Measurements from ENCODE around the gene NAV2.

NAV2 gene

GRCh38 chr11:19812096-19812495 lies 99.5 kb downstream of the NAV2 start:
- DNase-seq (ENCODE audit: low read depth), result no peak

GRCh38 chr11:19812710-19813109 lies 100.1 kb downstream of the NAV2 start:
- DNase-seq (ENCODE audit: low read depth), result no peak

GRCh38 chr11:19813158-19813879 lies 100.7 kb downstream of the NAV2 start:
- no peak for DNase-seq (ENCODE audit: low read depth)

GRCh38 chr11:19814421-19814820 lies 101.8 kb downstream of the NAV2 start:
- DNase-seq (ENCODE audit: low read depth), result no peak

DNA sequence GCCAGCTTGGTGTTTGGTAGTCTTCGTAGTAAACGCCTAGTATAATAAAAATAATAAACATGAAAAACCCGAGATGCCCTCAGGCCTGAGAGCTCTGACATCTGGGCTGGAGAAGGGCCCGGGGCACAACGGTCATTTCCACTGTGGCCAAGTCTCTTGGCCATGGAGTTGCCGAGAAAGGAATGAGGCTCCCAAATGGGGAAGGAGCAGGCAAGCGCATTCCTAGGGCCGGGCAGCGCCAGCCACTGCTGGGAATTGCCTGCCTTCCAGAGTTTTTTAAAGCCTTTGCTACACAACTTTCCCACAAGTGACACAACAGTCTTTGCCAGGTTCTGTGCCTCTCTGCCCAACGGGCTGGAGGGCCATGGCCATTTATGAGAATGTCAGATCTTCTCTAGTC lies 103.4 kb downstream of the NAV2 start:
- DNase-seq (ENCODE audit: low read depth), result no peak

DNA sequence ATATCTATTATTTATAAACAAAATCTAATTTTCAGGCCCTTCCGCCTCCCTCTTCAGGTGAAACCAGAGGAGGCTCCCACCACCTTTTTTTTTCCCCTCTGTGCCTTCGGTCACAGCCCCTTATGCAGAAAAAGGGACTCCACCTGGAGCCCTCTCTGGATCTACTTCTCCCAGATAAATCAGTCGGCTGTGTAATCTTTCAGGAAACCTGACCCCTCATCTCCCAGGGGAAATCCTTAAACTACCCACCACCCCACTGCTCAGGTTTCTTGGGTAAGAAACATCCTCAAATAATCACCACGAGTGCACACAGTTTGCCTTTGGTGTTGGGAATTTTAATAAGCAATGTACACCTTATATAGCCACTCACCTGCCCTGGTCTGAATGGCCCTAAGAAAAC lies 104.2 kb downstream of the NAV2 start:
- DNase-seq (ENCODE audit: low read depth), result no peak

DNA sequence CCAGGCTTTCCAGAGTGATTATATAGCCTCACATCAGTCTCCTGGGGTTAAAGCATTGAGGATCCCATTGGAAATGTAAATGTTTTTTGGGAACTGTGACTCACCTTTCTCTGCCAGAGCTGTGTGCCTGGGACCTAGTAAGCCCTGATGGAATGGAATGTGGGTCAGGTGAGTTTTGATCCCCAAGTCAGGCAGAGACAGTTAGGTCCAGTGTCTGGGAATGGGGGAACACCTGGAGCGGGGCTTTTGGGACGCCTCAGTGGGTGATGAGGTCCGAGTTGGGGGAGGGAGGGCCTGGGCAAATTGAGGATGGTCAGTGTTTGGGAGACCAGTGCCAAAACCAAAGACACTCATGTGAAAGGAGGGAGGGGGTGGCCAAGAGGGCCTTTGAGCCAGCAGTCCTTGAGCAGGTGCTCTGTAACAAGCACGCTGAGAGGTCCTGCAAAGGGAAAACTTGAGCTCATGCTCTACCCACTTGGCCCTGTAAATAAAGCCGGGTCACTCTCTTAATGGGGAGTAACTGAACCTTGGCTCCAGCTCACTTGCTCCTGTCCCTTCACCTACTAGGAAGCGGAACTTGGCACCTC lies 104.7 kb downstream of the NAV2 start:
- no peak for DNase-seq (ENCODE audit: low read depth)

- no peak for DNase-seq (ENCODE audit: low read depth)
These were observed 105.2 kb downstream of the NAV2 start for GRCh38 chr11:19817870-19818269.

DNA sequence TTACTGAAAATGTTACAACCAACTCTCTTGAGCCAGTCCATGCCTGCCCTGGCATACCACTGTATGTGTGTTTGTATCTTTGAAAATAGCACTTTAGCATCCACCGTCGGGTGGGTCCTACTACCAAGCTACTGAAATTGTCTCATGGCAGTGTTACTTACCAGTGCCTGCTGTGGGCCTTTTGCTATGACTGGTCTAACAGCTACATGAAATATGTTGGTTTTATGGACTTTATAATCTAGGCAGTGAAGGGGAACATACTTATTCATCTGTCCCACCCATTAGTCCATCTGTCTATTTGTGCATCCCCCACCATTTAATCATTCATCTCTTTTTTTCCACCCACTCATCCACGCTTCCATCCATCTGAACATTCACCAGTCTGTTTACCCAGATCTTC lies 106.0 kb downstream of the NAV2 start:
- DNase-seq (ENCODE audit: low read depth), result no peak

DNA sequence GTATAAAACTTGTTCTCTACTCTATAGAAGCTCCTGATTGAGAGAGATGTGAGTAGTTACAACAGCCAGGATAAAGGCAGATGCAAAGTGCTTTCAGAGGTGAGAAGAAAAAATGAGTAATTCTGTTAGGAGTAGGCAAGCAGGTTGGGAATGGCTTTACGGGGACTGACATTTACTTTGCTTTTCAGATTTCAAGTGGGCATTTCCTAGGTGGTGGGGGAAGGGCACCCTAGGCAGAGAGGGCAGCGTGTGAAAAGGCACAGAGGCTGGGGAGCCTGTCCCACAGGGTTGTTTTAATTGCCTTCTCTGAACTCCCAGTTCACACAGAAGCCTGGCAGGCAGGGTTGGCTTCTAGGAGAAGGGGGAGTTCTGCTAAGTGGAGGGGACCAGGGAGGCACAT lies 106.5 kb downstream of the NAV2 start:
- no peak for DNase-seq (ENCODE audit: low read depth)

- peak; percentile 15 for DNase-seq (ENCODE audit: low read depth)
These were observed 107.5 kb downstream of the NAV2 start for GRCh38 chr11:19820100-19820499.

GRCh38 chr11:19821412-19821875 lies 108.8 kb downstream of the NAV2 start:
- no peak for DNase-seq (ENCODE audit: low read depth)

DNA sequence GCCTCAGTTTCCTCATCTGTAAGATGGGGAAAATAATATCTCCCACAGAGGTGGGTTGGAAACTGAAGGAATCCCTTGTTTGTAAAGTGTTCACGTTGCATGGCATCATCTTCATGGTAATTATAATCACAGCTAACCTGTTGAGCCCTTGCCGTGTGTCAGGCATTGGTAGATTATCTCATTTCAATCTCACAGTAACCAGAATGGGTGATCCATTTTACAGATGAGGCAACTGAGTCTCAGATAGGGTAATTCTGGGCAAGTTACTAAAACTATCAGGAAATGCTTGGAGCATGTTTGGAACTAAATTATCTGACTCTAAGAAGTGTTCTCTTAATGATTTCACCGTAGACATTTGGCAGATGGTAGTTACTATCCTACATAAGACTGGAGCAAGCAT lies 109.4 kb downstream of the NAV2 start:
- no peak for DNase-seq (ENCODE audit: low read depth)

- DNase-seq (ENCODE audit: low read depth), result no peak
These were observed 109.9 kb downstream of the NAV2 start for GRCh38 chr11:19822531-19822930.

GRCh38 chr11:19826606-19827005 lies 114.0 kb downstream of the NAV2 start:
- DNase-seq (ENCODE audit: low read depth), result no peak

DNA sequence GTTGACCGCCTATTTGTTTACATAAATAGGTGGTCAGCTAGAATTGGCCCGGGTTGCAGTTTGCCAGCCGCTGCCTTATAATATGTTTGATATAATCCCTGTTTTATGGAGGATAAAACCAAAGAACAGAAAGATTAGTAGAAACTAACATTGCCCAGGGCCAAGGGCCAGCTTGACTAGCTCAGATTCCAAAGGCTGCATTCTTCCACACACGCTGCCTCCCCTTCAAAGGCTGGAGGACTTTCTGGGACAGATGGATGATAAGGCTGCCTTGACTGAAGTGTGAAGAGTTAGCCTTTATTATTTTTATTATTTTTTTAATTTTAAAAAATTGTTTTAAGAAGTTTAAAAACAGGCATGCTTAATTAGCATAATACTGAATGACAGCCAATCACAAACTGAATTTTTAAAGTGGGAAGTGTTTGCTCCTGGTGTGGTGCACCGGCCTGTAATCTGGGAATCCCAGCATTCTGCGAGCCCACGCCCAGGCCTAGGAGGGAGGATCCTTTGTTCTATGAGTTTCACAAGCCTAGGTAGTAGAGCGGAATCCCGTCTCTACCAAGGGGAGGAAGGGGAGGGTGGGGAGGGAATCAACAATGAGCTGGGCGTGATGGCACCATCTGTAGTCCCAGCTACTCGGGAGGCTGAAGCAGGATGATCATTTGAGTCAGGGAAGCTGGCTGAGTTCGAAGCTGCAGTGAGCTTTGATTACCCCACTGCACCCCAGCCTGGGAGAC lies 114.9 kb downstream of the NAV2 start:
- DNase-seq (ENCODE audit: low read depth), result no peak

- no peak for DNase-seq (ENCODE audit: low read depth)
These were observed 115.9 kb downstream of the NAV2 start for GRCh38 chr11:19828382-19829108.

- DNase-seq (ENCODE audit: low read depth), result no peak
These were observed 116.6 kb downstream of the NAV2 start for GRCh38 chr11:19829109-19829837.

DNA sequence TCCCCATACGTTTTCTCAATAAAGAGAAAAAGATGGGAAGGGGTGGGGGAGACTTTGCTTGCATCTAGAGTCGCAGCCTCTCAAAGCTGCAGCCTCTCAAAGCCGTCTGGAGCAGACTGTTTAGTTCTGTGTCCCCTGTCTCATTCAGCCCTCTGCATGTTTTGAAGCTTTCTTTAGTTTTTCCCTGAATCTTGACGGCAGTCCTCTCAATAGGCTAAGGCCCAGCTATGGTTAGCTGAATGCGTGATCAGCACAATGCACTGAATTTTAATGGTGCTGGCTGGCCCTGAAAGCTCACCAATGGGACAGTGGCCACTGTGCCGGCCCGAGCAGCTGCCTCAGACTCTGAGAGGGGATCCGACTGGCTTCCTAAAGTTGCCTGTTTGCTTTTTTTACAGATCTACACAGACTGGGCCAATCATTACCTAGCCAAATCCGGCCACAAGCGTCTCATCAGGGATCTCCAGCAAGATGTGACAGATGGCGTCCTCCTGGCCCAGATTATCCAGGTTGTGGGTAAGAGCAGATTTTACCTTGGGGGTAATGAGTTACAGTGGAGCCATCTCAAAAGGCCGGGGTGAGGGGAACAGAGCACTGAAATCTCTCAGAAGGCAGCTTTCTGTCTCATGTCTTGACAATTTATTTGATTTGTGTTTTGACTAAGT lies 119.6 kb downstream of the NAV2 start:
- DNase-seq (ENCODE audit: low read depth), result no peak

DNA sequence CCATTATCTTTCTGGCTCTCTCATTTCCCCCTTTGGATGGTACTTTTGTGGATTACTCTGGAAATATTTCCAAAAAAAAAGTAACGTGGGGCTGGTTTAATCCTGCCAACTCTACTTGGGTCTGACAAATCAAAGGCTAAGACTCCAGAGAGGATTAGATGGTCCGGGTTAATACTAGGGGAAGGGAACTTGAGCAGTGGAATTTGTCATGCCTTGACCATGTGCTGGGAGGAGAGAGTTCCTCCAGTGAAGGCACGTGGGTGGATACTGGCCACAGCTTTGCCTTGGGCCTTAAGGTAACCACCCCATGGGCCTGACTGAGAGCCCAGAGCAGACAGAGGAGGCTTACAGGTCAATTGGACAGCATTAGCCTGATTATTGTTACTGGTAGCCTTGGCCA lies 120.3 kb downstream of the NAV2 start:
- no peak for DNase-seq (ENCODE audit: low read depth)

- DNase-seq (ENCODE audit: low read depth), result no peak
These were observed 122.1 kb downstream of the NAV2 start for GRCh38 chr11:19834771-19835170.

All from non-pigmented ciliary epithelial cell (primary cell).